ENCODE measurements around the gene IL1RAPL1.

DNA sequence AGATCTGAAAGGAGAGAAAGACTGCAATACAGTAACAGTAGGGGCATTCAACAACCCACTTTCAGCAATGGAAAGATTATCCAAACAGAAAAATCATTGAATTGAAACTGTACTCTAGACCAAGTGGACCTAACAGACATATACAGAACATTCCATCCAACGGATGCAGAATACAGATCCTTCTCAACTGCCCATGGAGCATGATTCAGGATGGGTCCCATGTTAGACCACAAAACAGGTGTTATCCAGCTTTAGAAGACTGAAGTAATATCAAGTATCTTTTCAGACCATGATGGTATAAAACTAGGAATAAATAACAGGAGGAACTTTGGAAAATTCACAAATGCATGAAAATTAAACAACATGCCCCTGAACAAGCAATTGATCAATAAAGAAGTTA is 1060.9 kb downstream of the IL1RAPL1 start:
- TF ChIP-seq POLR2A (IDR thresholded peaks at IDR 0.05), result no peak
- TF ChIP-seq, protein P1, sequence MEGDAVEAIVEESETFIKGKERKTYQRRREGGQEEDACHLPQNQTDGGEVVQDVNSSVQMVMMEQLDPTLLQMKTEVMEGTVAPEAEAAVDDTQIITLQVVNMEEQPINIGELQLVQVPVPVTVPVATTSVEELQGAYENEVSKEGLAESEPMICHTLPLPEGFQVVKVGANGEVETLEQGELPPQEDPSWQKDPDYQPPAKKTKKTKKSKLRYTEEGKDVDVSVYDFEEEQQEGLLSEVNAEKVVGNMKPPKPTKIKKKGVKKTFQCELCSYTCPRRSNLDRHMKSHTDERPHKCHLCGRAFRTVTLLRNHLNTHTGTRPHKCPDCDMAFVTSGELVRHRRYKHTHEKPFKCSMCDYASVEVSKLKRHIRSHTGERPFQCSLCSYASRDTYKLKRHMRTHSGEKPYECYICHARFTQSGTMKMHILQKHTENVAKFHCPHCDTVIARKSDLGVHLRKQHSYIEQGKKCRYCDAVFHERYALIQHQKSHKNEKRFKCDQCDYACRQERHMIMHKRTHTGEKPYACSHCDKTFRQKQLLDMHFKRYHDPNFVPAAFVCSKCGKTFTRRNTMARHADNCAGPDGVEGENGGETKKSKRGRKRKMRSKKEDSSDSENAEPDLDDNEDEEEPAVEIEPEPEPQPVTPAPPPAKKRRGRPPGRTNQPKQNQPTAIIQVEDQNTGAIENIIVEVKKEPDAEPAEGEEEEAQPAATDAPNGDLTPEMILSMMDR (IDR thresholded peaks at IDR 0.05), result no peak

All from suprapubic skin (tissue), 3 donors.